Globus pallidus (tissue), 1 donor: ENCODE data around the gene TUBGCP6.
A peak's percentile ranks its signal among the peaks of the same experiment; 100 is the strongest.
"Not testable (repeated sequence)": the region's sequence is repeated elsewhere in the genome, so short reads cannot be mapped to it uniquely, and the experiment has no call there.

Experiments
- DNase-seq: peaks from one replicate; pipeline ENCODE4 v3.0.0-alpha.2; 2015; ENCODE audit warnings: low spot score

The TUBGCP6 gene

GRCh38 chr22:50209893-50210292, 34.9 kb downstream of the TUBGCP6 start:
- peak; percentile 54 for DNase-seq

DNA sequence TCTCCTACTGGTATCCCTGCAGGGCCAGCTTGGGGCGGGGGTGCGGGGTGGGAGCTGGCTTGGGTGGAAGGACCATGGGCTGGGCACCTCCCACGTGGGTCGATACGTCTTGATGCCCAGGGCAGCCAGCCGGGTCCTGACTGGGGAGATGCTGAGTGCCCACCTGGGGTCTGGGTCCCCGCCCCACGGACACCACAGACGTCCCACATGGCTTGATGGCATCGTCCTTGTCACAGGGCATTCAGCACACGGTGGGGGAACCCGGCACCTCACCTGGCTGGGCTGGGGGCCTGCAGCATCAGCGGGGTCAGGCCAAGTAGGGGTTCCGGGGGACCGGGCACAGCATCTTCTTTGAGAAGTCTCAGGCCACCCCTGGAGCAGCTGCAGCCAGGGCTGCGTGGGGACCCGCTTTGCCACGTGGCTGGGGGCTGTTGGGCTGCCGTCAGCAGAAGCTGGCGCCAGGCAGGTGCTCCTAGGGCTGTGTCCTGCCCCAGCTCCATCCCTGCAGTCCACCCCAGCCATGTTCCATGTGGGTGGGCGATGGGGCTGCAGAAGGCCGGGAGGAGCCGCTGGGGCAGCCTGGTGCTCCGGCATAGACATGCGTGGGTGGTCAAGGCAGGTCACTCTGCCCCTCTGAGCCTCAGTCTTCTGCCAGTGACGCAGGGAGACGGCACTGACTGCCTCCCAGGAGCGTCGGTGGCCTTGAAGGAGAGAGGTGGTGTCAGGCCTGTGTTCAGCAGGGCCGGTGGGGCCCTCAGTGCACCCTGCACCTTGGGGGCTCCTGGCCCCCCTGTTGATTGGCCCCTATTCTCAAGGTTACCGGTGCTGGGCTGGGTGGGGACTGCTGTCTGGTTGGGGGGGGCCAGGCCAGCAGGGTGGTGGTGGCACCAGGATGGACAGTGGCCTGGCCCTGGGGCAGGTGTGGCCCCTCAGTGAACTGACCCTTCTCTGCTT, 35.6 kb downstream of the TUBGCP6 start:
- no peak for DNase-seq

GRCh38 chr22:50208430-50208938, 36.3 kb downstream of the TUBGCP6 start:
- DNase-seq, result no peak

DNA sequence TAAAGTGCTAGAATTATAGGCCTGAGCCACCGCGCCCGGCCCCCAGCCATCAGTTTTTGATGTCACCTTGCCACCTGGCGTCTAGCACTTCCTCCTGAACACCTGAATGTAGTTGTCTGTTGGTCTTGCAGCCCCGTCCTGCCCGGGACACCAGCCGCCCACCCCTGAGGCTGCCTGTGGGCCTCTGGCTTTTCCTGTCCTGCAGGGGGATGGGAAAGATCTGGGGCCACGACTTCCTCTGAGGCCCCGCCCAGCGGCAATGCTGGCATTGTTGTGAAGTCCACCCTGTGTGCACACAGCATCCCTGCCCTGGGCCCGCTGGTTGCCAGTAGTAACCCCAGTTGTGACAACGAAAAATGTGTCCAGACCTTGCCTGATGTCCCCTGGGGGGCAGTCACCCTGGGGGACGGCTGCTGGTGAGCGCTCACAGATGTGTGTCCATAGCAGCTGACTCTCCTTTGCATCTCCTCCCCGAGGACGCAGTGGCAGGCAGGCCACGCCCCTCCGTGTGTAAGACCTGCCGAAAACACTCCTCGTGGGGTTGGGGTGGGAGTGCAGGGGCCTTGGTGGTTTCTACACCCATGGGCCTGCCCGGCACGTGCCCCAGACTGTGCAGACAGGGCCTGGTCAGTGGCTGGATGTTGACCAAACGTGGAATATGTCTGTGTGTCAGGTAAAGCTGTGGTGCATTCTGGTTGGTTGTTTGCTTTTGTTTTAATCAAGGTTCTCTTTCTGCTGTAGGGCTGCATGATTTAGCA, 37.3 kb downstream of the TUBGCP6 start:
- no peak for DNase-seq

DNA sequence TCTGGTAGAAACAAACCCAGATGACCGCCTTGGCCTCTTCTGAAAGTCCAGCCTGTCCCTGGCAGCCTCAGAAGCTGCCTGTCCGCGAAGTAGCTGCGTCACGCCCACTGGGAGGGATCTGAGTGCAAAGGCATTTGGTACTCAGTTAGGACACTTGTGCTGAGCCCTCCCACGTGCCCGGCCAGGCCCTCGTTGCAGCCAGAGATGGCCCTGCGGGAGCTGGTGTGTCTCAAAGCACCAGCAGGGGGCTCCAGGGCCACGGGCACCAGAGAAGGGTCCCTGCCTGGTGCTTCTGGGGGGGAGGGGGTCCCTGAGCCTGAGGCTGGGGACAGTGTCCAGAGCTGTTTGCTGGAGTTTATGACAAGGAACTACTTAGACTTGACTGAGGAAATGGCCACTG, 38.2 kb downstream of the TUBGCP6 start:
- no peak for DNase-seq

DNA sequence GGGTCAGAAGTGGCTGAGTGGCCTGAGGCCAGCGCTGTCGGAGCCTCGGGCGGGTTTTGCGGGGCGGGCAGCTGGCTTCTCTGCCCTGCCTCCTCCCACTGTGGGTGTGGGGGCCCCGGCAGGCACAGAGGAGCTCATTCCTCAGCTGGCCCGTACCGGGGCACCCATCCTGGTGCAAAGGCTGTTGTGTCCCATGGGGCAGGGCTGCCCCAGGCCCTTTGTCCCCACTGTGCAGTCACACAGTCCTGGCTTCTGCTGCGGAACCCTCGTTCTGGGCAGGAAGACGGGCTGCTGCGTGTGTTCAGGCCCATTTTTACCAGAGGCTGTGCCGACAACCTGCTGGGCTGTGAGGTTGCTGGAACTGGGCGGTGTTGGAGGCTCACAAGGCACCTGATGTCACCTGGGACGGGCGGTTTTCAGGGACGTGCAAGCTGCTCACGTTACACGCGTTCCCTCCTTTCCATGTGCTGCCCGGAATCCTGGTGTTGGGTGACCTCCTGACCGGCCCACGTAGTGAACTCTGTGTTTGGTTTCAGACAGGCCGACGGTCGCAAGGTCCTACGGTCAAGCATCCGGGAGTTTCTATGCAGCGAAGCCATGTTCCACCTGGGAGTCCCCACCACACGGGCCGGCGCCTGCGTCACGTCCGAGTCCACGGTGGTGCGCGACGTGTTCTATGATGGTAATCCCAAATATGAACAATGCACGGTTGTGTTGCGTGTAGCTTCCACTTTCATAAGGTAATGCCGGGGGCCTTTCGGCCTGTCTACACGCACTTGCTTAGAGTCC, 38.8 kb downstream of the TUBGCP6 start:
- DNase-seq, result no peak

DNA sequence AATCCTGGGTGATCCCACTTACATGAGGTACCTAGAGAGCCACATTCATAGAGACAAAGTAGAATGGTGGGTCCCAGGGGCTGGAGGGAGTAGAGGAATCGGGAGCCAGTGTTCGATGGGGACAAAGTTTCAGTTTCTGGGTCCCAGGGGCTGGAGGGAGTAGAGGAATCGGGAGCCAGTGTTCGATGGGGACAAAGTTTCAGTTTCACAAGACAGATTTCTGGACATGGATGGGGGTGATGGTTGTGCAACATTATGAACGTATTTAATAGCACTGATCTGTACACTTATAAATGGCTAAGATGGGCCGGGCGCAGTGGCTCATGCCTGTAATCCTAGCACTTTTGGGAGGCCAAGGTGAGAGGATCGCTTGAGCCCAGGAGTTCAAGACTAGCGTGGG, 39.8 kb downstream of the TUBGCP6 start:
- DNase-seq, result not testable (repeated sequence)

- DNase-seq, result no peak
Measured at GRCh38 chr22:50204571-50204970, 40.3 kb downstream of the TUBGCP6 start.

GRCh38 chr22:50203288-50203687, 41.5 kb downstream of the TUBGCP6 start:
- no peak for DNase-seq

- DNase-seq, result no peak
Measured at GRCh38 chr22:50202130-50202666, 42.6 kb downstream of the TUBGCP6 start.

DNA sequence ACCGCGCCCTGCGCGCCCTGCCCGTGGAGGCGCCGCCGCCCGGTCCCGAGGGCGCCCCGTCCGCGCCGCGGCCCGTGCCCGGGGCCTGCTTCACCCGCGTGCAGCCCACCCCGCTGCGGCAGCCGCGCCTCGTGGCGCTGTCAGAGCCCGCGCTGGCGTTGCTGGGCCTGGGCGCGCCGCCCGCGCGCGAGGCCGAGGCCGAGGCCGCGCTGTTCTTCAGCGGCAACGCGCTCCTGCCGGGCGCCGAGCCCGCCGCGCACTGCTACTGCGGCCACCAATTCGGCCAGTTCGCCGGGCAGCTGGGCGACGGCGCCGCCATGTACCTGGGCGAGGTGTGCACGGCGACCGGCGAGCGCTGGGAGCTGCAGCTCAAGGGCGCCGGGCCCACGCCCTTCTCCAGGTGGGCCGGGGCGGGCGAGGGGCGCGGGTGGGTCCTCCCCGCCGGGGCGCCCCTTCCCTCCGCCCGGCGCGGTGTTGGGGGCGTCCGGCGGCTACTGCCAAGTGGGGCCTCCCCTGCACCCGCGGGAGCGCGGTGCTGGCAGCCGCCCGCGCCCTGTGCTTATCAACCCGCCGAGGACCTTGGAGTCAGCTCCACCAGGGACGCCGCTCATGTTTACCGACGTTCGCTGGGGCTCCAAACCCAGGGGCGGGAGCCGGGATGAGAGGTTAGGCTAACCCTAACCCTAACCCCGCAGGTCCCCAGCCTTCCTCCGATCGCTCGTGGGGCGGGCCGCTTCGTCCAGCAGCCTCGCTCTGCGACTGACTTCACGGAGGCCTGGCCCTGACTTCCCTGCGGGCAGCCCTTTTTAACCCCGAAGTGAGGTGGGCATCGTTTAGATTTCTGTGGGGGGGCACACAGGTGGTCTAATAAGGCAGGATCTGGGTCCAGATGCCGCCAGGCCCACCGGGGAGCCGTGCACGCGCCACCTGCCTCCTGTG, 43.4 kb downstream of the TUBGCP6 start:
- no peak for DNase-seq

DNA sequence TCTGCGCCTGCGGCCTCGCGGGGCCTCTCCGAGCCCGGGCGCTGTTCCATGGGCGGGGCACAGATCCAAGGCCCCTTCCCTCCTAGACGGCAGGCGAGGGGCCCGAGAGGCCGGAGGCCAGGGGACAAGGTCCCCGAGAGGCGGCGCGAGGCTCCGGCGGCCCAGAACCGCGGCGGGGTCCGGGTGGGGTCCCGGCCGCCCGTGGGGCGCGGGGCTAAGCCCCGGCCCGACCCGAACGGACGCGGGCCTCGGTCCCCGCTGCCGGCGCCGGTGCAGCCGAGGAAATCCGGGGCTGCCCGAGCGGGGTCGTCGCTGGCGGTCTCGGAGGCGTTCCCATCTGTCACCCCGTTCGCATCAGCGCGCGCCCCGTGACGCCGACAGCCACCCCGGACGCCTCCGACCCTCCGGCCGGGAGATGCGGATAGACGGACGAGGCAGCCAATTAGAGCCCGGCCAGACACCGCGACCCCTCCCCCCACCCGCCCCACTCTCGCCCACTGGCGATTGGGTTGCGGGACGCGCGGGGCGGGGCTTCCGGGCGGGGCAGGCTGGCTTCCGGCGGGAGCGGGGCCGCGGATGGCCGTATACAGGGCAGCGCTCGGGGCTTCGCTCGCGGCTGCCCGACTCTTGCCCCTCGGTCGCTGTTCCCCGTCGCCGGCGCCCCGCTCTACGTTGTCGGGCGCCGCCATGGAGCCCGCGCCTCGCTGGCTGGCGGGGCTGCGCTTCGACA, 44.2 kb downstream of the TUBGCP6 start, which contains the start of gene SELENOO:
Gene SELENOO, plus strand, starts transcription at position 551 of the 730 bp plus-strand sequence. Its CDS starts 26 bp downstream, at position 577.
- peak; percentile 92 for DNase-seq

DNA sequence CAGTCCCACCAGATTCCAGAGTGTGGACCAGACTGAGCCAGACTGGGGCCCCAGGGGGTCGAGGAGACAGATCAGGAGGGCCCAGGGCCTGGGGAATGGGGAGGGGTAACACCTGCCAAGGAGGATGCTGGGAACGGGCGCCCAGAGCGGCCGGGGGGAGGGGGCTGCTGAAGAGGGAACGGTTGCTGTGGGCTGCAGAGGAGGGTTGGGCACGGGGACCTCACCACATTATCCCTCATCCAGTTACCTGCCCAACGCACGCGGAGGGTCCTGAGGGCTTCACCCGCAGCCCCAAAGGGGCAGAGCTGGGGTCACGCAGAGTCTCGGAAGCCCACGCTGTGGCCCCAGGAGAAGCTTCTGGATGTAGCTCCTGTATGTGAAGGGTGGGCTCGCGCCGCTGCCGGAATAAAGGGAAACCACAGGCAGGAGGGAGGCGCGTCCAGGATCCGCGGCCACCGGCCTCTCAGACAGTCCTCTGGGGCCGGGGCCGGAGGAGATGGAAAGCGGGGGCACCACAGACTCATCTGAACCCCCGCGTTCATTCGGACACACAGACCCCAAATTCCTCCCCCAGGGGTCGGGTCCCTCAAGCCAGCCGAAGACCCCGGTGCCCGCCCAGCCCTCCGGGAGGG, 44.9 kb downstream of the TUBGCP6 start:
- no peak for DNase-seq

- DNase-seq, result no peak
Measured at GRCh38 chr22:50199251-50199721, 45.5 kb downstream of the TUBGCP6 start.

- DNase-seq, result no peak
Measured at GRCh38 chr22:50198624-50199017, 46.2 kb downstream of the TUBGCP6 start.

GRCh38 chr22:50197856-50198623, 46.8 kb downstream of the TUBGCP6 start:
- no peak for DNase-seq

DNA sequence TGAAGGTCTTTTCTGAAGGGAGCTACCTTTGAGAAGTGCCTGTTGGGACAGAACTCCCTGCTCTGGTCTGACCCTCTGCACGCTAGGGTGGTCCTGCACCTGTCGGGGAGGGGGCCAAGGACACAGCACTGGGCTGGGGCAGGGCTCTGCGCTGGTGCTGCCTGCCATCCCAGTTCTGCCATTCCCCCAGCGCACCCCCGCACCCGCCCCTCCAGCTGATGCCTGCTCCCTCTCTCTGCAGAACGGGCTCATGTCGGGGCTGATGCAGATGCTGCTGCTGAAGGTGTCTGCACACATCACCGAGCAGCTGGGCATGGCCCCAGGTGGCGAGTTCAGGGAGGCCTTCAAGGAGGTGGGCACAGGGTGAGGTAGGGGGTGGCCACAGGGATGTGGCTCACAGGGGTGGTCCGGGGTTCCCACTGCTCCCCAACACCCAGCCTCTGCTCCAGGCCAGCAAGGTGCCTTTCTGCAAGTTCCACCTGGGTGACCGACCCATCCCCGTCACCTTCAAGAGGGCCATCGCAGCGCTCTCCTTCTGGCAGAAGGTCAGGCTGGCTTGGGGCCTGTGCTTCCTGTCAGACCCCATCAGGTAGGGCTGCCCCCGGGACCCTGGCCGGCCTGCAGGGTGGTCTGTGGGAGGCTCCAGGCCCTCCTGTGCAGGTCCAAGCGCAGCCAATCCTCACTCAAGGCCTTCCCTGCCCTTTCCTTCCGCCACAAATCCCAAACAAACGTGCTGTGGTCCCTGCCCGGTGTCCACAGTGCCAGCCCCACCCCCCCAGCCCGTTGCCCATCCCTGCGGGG, 47.6 kb downstream of the TUBGCP6 start:
- no peak for DNase-seq

DNA sequence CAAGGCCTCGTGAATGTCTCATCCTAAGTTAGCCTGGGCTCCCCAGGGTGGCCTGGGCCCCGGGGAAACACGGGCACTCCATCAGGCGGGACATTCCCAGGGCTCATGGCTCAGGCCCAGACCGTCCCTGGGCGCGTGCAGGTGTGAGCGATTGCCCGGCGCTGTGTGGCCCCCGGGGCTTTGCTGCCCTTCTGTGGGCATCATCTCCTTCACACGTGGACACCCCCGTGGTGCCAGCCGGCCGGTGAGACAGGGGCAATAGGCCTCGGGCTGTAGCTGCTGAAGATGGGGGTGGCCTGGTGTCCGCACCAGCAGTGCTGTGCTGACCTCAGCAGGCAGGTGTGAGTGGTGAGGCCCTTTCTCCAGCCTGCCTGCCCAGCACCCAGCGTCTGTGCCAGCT, 48.6 kb downstream of the TUBGCP6 start:
- no peak for DNase-seq
